Stomach (tissue), 4 donors: ENCODE results near the gene DBR1.

Source experiments
- CTCF ChIP-seq, 7 experiments: fragments of 450-650 bp in 4 of 7; fragments of 200-600 bp in 3 of 7; sonication (generic) in 3 of 7; IDR thresholded peaks; one replicate each; pipeline ENCODE4 v1.5.1; 2016 to 2019; ENCODE audit warnings: antibody characterized with exemption in 7 of 7, control low read depth in 2 of 7, mild to moderate bottlenecking in 1 of 7
- POLR2A ChIP-seq, 4 donors: fragments of 450-650 bp; IDR thresholded peaks; one replicate each; pipeline ENCODE4 v1.6.1; 2016; ENCODE audit warnings: antibody characterized with exemption in 4 of 4, control low read depth in 2 of 4, mild to moderate bottlenecking in 1 of 4, moderate library complexity in 1 of 4

GRCh38 chr3:138137861-138138260 is 36.9 kb downstream of the DBR1 start:
- TF ChIP-seq CTCF (IDR thresholded peaks at IDR 0.05) = no peak
- TF ChIP-seq POLR2A (IDR thresholded peaks at IDR 0.05) = no peak
